NCI-H1694 treated with DMSO at 0.1 percent for 48 hours (cell line): ENCODE data around the gene CTTNBP2NL.

Source experiments
- DNase-seq: peaks from one replicate; lab custom pipeline; 2025; lab: John Stamatoyannopoulos, UW

The CTTNBP2NL gene

GRCh38 chr1:112507336-112507735 is 111.3 kb downstream of the CTTNBP2NL start:
- DNase-seq, result no peak

GRCh38 chr1:112507921-112508277 is 111.9 kb downstream of the CTTNBP2NL start:
- DNase-seq, result no peak

- peak; percentile 8 for DNase-seq
These were observed 112.4 kb downstream of the CTTNBP2NL start, which contains the start of gene WNT2B for GRCh38 chr1:112508278-112509004. Gene WNT2B (plus strand): TSS chr1:112508965. CDS start chr1:112509263, 298 bp downstream.

- DNase-seq, result no peak
These were observed 113.1 kb downstream of the CTTNBP2NL start for GRCh38 chr1:112509005-112509659.

- DNase-seq, result no peak
These were observed 113.7 kb downstream of the CTTNBP2NL start for GRCh38 chr1:112509660-112510178.

GRCh38 chr1:112510340-112510739 is 114.3 kb downstream of the CTTNBP2NL start:
- no peak for DNase-seq
